Lung (tissue), 12 donors: Measurements from ENCODE around the gene NINJ1. TPM values are rescaled to one million over a fixed set of nuclear protein-coding genes. Genes with fewer than 3 reads are reported as not detected.

Experiments used
- ATAC-seq: fragments of 200-7000 bp; cut with Tn5 transposase; one replicate; pipeline ENCODE4 v1.9.1; 2020; ENCODE audit warnings: moderate number of reproducible peaks; ENCODE audit not compliant: insufficient read depth, low FRiP score
- DNase-seq, 3 donors: peaks; one replicate each; pipeline ENCODE4 v3.0.0-alpha.2; 2013 to 2017
- H3K27ac ChIP-seq, 2 donors: one replicate each; pipeline ENCODE4 v1.5.1; 2013; ENCODE audit warnings: mild to moderate bottlenecking in 2 of 2, moderate library complexity in 2 of 2, control low read depth in 1 of 2, inconsistent platforms in 1 of 2, low read depth in 1 of 2, low read length in 1 of 2
- H3K27me3 ChIP-seq, 3 donors: one replicate each; pipeline ENCODE4 v1.5.1; 2013; ENCODE audit warnings: low read length in 2 of 3; ENCODE audit not compliant: control insufficient read depth in 3 of 3, insufficient read depth in 3 of 3
- H3K36me3 ChIP-seq, 4 donors: one replicate each; pipeline ENCODE4 v1.5.1; 2013; ENCODE audit warnings: low read length in 4 of 4, mild to moderate bottlenecking in 1 of 4, moderate library complexity in 1 of 4; ENCODE audit not compliant: control insufficient read depth in 4 of 4, insufficient read depth in 4 of 4
- H3K4me1 ChIP-seq, 5 donors: one replicate each; pipeline ENCODE4 v1.5.1; 2013; ENCODE audit warnings: low read length in 5 of 5, mild to moderate bottlenecking in 2 of 5, moderate library complexity in 1 of 5; ENCODE audit not compliant: control insufficient read depth in 5 of 5, insufficient read depth in 5 of 5
- H3K4me3 ChIP-seq: one replicate; pipeline ENCODE4 v1.5.1; 2013; ENCODE audit warnings: mild to moderate bottlenecking, control low read depth, moderate library complexity
- H3K9ac ChIP-seq, 2 donors: one replicate each; pipeline ENCODE4 v1.5.1; 2013; ENCODE audit warnings: low read length in 2 of 2, control low read depth in 1 of 2; ENCODE audit not compliant: insufficient read depth in 1 of 2
- H3K9me3 ChIP-seq, 4 donors: one replicate each; pipeline ENCODE4 v1.5.1; 2013; ENCODE audit warnings: low read length in 3 of 4, mild to moderate bottlenecking in 1 of 4, moderate library complexity in 1 of 4; ENCODE audit not compliant: control insufficient read depth in 4 of 4, insufficient read depth in 3 of 4
- WGBS, 2 donors: extraction: QIAGEN DNeasy Blood & Tissue Kit; methylation state at CpG; one replicate each; pipeline ENCODE4 v1.1.7; 2013; 5-methylcytosine and 5-hydroxymethylcytosine counted together
- polyA plus RNA-seq, 2 donors: library from polyadenylated mRNA; stranded (reverse); fragments of 200-250 nt; gene quantifications; one replicate each; pipeline ENCODE4 v1.2.1, GENCODE V29; 2013
- total RNA-seq, 2 donors: library from RNA; depleted of rRNA in 1 of 2; stranded (reverse); fragments of >200 nt in 1 of 2; gene quantifications; one replicate each; pipeline ENCODE4 v1.2.1, GENCODE V29; 2014 to 2021
- TF ChIP-seq, protein P1 (sequence below): IDR thresholded peaks from 2 replicates; pipeline ENCODE4 v1.5.1; 2012; ENCODE audit warnings: mild to moderate bottlenecking; ENCODE audit errors: control extremely low read depth, extremely low read depth
- donor health status: control.
- donor health status: control.
- donor health status: Bipolar disorder and iron deficiency.
- donor health status: healthy.
- donor health status: DM: yes; HTN: yes; CAD: no.

NINJ1 gene
- total and polyA plus RNA-seq, 4 donors, result 44.3 to 324 (median 50.5) TPM

DNA sequence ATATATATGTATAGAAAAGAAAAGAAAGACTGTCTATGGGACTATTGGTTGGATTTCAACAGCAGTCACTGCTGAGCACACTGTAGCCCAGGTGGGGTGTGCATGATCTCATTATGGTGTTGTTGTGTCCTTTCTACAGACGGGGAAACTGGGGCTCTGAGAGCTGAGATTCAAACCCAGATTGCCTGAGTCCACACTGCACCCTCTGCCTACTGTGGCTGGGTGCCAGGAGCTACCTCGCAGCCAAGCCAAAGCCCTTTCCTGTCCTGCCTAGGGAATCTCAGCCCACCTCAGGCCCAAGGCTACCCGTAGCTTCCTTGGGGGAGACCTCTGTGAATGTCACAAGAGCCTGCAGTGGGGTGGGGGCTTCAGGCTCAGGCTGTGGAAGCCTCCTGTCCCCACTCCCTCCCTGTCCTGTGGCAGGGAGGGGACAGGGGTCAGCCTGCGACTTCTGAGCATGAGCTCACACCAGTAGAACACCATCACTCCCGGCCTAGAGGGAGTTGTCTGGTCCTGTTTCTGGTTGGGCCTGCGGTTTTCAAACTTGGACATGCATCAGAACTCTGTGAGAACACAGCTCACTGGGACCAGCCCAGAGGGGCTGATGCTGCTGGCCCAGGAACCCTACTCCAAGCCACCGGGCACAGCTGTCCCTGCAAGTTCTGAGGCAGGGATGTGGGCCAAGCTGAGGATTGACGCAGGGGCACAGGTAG lies 7.9 kb upstream of the NINJ1 start:
- WGBS, 2 donors, result 81 to 87% methylated on average over 8 of the region's 8 CpGs
- peaks cover 0 to 9% (median 0%) of the 10 kb centered on the region in 5 donors for H3K4me1 ChIP-seq
- H3K9ac ChIP-seq, result no peak overlapping the region
- TF ChIP-seq, protein P1, sequence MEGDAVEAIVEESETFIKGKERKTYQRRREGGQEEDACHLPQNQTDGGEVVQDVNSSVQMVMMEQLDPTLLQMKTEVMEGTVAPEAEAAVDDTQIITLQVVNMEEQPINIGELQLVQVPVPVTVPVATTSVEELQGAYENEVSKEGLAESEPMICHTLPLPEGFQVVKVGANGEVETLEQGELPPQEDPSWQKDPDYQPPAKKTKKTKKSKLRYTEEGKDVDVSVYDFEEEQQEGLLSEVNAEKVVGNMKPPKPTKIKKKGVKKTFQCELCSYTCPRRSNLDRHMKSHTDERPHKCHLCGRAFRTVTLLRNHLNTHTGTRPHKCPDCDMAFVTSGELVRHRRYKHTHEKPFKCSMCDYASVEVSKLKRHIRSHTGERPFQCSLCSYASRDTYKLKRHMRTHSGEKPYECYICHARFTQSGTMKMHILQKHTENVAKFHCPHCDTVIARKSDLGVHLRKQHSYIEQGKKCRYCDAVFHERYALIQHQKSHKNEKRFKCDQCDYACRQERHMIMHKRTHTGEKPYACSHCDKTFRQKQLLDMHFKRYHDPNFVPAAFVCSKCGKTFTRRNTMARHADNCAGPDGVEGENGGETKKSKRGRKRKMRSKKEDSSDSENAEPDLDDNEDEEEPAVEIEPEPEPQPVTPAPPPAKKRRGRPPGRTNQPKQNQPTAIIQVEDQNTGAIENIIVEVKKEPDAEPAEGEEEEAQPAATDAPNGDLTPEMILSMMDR, result no peak
- no peak overlapping the region for H3K27ac ChIP-seq
- no peak overlapping the region for H3K4me3 ChIP-seq
- H3K27me3 ChIP-seq, result no peaks in the 10 kb centered on the region
- H3K9me3 ChIP-seq, result peaks cover 0 to 3% (median 0%) of the 10 kb centered on the region in 4 donors
- no peak for ATAC-seq
- no peaks in the 10 kb centered on the region for H3K36me3 ChIP-seq
- no peak for DNase-seq

DNA sequence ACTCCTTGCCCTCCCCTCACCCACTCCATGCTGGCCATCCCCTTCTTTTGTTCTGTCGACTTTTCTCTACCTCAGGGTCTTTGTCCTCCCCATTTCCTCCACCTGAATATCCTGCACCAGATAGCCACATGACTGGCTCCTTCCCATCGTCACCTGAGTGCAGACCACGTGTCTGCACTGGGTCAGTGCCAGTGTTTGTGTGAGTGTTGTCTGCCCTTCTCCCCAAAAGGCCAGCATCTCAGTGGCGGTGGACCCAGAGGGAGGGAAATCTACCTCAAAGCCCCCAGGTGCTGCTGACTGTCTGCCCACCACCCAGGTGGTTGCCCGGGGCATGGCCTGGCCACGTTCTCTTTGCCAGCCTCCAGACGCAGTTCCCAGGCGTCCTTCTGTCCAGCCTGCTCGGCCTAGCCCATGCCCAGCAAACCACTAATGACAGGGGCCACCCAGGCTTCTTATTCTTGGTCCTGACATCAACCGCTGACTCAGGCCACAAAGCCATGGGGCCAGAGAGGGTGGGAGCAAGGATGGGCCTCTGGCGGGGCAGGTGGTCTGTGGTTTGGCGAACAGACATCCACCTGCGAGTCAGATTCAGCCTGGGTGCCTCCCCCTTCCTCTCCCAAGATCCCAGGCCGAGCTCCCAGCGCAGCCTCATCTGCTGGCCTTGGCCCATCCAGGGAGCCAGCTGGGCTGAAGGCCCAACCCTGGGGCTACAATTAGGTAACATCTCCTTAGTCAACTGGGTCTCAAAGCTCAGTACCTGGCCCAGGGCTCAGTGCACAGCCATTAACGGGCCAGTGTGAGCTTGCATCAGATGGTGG lies 5.5 kb upstream of the NINJ1 start:
- 89 to 90% methylated on average over 16 of the region's 16 CpGs for WGBS, 2 donors
- H3K36me3 ChIP-seq, result no peaks in the 10 kb centered on the region
- no peak overlapping the region for H3K27ac ChIP-seq
- peaks cover 0 to 3% (median 0%) of the 10 kb centered on the region in 4 donors for H3K9me3 ChIP-seq
- no peak overlapping the region for H3K9ac ChIP-seq
- TF ChIP-seq, protein P1, result no peak
- no peak for DNase-seq
- no peak for ATAC-seq
- peaks cover 0 to 14% (median 7%) of the 10 kb centered on the region in 5 donors for H3K4me1 ChIP-seq
- H3K27me3 ChIP-seq, result no peaks in the 10 kb centered on the region
- H3K4me3 ChIP-seq, result no peak overlapping the region

DNA sequence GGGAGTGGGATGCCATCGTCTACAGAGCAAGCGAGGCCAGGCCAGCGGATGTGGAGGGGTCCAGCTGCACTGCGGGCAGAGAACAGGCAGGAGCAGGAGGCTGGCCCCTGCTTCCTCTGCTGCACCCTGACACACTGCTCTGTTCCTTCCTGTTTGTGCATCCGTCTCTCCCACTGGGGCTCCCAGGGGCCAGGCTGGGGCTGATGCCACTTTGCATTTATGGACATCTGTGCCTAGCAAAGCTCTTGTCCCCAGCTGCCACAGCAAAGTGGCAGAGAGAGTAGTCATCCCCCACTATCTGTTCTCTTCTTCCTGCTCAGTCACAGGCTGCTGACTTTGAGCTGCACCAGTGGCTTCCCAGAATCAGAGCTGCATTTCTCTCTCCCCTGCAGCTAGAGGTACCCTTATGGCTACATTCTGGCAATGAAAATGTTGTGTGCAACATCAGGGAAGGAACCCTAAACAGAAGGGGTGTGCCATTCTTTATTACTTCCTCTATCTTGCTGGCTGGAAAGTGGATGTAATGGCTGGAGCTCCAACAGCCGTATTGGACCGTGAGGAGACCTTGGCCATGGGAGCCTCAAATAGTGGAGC lies 4.2 kb upstream of the NINJ1 start:
- Histone ChIP-seq H3K4me3 (no peak overlapping the region), H3K4me1 (peaks cover 0 to 13% (median 2%) of the 10 kb centered on the region in 5 donors), H3K9ac (no peak overlapping the region), H3K27ac (no peak overlapping the region), H3K27me3 (no peaks in the 10 kb centered on the region), H3K9me3 (peaks cover 0 to 3% (median 0%) of the 10 kb centered on the region in 4 donors), H3K36me3 (no peaks in the 10 kb centered on the region)
- ATAC-seq, result no peak
- 64 to 69% methylated on average over 7 of the region's 7 CpGs for WGBS, 2 donors
- TF ChIP-seq, protein P1, result no peak
- no peak for DNase-seq
